MM.1S (cell line): ENCODE data around the gene GNL3.

Source experiments
- CTCF ChIP-seq: fragments of 300-600 bp; sonication (generic); IDR thresholded peaks from 2 replicates; pipeline ENCODE4 v1.5.1; 2016; ENCODE audit warnings: antibody characterized with exemption, low read length, mixed read lengths
- EZH2 ChIP-seq: fragments of 300-600 bp; sonication (generic); optimal IDR thresholded peaks from 2 replicates; pipeline ENCODE3; 2017; ENCODE audit warnings: low read depth, mild to moderate bottlenecking, antibody characterized with exemption, low read length, mixed read lengths
- EZH2phosphoT487 ChIP-seq: fragments of 300-600 bp; sonication (generic); IDR thresholded peaks from 2 replicates; pipeline ENCODE4 v1.6.1; 2018; ENCODE audit warnings: antibody characterized with exemption, low read length

GRCh38 chr3:52681596-52681995 lies 4.2 kb upstream of the GNL3 start:
- TF ChIP-seq CTCF (no peak), EZH2 (no peak), EZH2phosphoT487 (no peak)
